ENCODE data around the gene CTDSPL.

The CTDSPL gene

DNA sequence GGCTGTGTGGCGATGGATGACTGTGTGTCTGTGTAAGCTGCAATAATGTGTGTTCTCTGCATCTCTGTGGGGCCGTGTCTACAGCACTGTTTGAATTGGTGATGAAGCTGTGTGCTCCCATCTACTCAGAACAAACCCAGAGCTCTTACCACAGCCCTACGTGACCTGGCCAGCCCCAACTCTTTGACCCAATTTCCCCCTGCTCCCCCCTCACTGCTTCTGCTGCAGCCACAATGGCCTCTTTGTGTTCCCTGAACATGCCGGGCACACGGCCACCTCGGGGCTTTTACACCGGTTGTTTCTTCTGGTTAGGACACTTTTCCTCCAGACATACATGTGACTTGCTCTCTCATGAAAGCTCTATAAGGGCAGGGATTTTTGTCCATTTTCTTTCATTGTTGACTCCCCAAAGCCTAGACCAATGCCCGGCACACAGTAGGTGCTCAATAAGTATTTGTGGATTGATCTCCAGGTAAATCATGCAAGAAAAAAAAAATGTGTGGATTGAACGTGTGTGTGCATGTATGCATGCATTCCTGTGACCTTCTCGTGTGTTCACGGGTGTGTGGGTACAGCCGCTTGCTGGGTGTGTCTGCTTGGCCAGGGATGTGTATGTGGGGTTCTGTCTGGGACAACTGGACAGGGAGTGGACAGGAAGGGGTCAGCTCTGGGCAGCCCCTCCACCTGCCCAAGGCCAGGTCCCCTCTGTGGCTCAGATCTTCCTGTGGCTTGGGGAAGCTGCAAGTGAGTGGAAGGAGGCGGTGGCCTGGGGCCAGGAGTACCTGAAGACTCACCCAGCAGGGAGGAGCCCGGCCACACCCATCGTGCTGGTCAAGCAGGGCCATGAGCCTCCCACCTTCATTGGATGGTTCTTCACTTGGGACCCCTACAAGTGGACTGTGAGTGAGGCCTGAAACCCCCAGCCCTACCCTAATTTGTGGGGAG is 143.7 kb downstream of the CTDSPL start:
- DNase-seq = no peak

DNA sequence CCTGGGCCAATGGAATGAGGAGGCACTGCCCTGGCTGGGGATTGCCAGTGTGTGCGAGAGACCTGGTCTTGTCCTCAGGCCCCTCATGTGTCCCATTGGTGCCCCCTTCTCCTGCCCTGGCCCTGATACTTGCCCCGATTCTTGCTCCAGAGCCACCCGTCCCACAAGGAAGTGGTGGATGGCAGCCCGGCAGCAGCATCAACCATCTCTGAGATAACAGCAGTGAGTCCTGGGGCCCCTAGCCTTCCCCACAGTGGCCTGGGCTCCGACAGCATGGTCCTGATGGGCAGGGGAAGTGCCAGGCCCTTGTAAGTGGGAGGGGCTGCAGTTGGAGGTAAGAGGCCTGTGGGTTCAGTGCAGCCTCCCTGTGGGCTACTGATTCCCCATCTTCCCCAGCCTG is 144.4 kb downstream of the CTDSPL start:
- no peak for DNase-seq

DNA sequence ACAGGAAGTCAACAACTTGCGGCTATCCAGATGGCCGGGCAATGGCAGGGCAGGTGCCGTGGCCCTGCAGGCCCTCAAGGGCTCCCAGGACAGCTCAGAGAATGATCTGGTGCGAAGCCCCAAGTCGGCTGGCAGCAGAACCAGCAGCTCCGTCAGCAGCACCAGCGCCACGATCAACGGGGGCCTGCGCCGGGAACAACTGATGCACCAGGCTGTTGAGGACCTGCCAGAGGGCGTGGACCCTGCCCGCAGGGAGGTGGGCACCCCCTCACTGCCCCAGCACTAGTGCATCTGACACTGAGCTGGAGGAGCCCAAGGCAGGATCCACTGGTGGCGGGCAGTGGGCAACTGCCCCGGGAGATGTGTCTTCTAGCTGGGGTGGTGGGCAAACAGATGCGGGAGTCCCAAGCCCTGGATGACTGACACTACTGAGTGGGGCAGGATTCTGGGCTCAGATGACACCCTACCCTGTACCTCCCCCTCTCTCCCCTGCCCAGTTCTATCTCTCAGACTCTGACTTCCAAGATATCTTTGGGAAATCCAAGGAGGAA is 144.8 kb downstream of the CTDSPL start:
- DNase-seq = no peak

DNA sequence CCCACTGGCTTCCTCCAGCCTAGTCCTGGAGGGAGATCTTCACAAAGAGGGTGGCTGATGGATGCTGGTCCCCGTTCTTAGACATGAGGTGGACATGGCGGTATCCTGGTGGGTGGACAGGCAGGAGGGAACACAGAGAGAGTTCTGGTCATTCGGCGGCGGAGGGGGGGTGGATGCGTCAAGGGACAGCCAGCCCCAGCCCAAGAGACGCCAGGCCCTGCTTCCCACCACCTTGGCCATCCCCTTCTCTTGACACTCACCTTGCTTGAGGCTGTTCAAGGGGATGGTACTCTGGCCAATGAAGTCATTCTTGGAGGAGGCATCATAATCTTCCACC is 146.0 kb downstream of the CTDSPL start:
- DNase-seq = no peak

DNA sequence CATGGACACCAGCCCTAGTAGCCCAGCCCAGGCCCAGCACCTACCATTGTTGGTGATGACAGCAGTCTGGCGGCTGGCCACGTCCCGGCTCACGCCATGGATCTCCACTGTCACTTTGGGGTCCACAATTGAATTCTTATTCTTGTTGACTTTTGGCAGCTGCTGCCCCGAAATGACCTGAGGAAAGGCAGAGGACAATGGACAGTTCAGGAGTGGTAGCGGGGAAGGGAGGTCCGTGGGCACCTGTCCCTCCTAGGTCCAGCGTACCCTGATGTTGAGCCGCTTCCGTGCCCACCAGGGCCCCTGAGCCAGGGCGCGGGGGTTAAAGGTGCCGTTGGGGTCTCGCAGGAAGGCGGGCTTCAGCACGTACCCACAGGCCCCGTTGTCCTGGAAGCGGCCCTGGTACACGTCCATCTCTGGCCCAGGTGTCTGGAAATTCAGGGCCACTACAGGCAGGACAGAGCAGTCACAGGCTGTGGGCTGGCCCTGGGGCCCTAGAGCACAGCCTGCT is 146.6 kb downstream of the CTDSPL start:
- no peak for DNase-seq

DNA sequence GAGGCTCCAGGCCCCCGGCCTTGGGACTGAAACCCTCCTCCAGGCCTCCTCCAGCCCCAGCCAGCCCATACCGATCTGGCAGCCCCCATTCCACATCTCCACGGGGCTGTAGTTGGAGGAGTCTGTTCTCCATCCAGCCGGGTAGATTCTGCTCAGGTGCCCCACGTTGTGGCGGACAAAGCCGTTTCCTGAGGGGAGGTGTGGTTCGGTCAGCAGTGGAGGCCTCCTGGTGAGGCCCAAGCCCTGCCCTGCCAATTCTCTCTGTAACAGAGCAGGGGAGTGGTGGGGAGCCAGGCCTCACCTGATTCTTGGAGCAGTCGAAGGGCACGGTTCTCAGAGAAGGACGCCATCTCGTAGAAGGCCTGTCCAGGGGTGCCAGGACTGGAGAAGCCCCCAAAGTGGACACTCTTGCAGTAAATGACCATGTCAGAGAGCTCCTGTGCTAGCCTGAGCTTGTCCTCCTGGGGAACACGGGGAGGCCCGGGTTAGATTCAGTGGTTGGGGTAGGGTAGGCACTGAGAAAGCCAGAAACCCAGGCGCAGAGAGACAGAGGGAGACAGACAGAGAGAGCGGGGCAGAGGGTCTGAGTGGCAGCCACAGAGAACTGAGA is 147.4 kb downstream of the CTDSPL start:
- no peak for DNase-seq

DNA sequence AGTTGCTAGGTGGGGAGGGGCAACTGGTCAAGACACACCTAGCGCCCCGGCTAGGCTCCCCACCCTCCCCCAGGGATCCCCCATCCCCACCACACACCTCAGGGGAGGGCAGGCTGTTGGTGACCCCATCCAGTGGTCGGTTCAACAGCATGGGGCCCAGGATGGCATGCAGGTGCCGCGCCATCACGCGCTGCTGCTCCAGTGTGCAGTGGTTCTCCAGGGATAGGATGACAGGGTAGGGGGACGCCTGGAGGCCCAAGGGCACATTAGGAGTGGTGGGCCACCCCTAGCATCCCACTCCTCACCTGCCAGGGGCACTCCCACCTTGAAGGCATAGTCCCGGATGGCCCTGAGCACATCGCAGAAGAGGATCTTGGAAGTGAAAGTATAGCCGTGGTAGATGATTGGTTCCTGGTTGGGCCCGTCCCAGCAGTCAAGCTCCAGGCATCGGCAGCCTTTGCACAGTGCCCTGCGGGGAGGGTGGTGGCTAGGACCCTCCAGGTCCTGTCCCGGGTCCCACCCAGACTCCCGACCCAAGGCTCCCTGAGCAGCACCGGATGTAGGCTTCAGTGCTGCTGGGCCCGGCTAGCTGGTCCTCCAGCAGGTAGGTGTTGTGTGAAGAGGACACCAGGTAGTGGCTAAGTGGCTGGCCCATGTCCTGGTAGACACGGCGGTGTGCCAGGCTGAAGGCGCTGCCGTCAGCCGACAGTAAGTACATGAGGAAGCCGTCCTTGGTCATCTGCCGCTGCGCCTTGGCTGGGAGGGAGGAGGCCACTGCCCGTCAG is 148.3 kb downstream of the CTDSPL start:
- no peak for DNase-seq

DNA sequence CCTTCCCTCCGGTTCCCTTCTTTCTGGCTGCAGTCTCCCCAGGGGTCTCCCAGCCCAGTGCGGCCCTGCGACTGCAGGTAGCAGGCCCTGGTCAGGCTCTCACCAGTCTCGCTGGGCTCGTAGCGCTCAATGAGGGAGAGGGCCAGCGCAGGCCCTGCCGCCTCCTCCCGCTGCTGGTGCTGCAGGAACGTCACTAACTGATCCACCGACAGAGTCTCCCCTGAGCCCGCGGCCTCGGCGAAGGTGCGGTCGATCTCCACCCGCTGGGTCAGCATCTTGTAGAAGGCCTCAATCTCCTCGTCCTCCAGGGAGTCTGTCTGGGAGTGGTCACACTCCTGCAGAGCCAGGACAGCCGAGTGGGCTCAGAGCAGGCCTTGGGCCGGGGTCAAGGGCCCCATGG is 149.4 kb downstream of the CTDSPL start:
- DNase-seq = no peak

DNA sequence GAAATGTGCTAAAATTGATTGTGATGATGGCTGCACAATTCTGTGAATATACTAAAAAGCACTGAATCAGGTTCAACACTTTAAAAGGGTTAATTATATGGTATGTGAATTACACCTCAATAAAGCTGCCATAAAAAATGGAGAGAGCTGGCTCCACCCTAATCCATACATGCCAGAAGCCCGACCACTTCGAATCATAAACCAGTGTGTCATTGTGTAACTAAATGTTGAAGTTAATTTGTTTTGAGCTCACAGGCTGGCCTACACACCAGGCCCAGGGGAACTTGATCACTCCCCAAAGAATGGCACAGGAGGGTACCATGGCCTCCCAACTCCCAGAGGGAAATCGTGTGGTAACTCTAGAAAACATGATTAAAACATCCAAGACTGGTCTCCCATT is 153.8 kb downstream of the CTDSPL start:
- no peak for DNase-seq

DNA sequence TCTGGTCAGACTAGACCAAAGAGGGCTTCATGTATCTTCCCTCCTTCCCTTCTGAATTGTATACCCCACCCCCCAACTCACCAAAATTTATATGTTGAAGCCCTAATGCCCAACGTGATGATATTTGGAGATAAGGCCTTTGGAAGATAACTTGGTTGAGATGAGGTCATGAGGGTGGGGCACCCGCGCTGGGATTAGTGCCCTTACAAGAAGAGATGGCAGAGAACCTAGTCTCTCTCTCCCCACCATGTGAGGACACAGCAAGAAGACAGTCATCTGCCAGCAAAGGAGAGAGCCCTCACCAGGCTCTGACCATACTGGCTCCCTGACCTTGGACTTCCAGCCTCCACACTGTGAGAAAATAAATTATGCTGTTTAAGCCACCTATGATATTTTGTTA is 154.3 kb downstream of the CTDSPL start:
- DNase-seq = no peak

DNA sequence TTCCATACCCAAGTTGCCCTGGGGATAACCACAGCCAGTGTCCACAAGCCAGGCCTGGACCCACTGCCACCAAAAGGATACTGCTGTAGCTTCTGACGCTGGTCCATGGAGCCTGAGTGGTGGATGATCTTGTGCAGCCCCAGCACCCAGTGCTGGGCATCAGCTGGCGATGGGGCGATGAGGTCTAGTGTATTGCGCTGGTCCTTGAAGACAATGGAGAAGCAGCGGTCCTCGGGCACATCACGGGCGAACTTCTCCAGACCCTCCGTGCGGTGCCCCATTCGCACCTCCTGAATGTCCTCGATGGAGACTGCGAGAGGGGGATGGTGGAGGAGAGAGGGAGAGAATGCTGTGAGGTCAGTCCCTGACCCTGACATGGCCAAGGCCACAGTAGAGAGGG is 154.7 kb downstream of the CTDSPL start:
- no peak for DNase-seq

DNA sequence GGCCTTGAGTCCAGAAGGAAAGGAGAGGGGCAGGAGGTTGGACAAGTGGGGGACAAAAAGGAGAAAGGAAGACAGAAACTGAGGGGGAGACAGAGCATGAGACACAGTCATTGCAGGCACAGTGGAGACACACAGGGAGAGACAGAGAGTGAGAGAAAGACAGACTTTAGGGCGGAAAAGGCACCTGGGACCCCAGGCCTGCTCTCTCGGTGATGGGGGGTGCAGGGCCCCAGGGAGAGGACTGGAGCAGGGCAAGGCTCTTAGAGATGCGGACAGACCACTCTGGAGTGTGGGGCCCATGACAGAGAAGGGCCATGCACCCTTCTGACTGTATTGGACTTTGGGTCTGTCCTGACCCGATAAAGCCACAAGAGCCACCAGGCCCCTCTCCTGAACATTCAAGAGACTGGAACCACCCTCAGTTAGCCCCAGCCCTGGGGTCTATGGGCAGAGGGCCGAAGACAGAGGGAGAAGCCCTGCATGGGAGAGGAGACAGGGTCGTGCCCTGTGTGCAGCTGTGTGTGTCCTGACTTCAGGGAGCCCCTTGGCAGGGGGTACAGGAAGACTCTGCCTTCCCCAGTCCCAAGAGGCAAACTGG is 155.3 kb downstream of the CTDSPL start:
- DNase-seq = no peak

DNA sequence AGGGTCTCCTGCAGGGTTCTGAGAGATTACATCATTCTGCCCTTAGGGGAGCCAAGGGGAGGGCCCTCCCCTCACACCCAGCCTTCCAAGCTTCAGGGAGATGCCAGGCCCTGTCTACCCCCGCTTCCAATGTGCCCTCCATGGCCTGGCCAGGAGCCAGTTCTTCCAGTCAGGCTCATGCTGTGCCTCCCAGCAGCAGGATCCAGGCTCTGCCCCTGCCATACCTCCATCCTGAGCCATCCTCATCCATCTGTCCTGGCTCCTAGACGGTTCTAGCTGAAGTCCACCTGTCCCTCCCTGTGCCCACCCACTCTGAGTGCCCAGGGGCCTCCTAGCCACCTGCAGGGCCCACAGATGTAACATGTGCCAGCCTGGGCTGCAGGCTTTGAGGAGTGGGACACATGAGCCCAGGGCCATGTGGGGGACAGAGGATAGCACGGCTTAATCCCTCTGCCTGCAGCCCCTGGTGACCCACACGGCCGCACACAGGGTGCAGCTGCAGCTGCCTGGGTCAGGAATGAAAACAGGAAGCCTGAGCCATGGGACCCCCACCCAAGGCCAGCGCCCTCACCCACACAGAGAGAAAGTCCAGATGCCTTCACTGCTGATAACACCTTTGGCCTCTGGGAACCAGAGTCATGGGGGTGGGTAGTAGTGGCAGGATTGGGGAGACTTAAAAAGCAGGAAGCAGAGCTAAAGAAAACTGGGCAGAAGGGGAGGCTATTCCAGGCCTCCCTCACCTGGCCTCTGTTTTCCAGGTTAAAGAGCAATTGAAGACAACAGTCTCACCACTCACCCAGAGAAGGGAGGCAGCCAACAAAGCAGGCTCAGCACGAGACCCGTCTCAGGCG is 156.0 kb downstream of the CTDSPL start:
- DNase-seq = no peak

DNA sequence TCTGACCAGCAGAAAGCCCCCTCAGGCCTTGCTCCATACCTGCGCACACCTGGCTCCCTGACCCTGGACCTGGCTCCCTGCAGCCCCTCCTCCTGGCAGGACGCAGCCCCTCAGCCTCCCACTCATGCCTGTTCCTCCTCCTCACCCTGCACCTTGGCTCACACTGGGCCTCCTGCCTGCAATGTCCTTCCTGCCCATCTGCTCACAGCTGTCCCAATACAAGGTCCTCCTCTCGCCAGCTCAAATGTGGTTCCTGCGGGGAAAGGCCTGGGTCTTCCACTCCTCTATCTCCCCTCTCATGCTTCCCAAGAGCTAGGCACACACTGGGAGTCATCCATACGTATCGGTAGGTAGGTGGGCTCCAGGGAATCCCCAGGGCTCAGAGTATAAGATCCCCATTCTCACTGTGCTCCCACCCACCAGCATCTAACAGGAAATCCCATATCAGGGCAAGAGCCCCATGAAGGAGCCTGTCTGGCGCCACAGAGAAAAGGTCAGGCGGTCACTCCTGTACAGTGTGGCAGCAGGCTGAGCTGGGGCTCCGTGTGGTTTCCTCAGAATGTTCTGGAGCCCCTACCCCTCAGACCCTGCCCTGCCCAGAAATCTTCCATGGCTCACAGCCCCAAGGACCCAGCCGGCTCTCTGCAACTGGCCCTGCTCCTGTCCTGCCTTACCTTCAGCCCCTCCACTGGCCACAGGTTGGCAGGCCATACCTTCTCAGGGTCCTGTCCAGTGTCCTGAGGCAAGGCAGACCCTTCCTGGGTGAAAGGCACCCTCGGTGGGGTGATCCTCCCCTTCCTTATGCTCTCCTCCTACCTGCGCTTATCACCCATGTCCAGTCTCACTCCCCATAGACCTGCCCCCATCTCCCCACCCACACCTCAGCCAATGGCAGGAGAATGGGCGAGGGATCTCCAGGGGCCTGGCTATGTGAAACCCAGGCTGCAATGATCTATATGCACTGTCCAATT is 156.9 kb downstream of the CTDSPL start:
- DNase-seq = no peak

DNA sequence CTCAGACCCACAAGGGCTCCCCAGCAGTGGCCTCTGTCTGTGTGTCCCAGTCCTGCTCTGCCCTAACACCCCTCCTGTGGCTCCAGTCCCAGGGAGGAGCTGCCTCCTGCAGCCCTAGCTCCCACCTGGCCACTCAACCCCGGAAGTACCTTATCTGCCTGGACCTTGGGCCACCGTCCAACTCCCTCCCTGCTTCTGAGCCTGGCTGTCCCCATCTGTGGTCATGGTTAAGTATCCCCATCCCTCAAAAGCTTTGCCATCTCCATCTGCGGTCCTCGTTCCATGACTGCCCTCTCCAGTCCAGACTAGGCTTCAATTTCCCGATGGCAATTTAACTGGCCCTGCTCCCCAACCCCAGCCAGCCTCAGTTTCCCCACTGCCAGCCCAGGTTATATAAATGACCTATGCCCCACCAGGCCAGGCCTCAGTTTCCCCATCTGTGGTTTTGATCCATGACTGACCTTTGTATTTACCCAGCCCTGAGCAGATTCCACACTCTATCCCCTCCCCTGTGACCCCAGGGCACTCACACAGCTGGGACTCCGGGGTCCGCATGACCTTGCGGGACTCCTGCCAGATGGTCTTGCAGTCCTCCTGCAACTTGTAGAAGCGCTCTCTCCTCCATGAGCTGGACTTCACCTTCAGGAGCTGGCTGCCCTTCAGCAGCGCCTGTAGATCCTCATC is 158.1 kb downstream of the CTDSPL start:
- no peak for DNase-seq

DNA sequence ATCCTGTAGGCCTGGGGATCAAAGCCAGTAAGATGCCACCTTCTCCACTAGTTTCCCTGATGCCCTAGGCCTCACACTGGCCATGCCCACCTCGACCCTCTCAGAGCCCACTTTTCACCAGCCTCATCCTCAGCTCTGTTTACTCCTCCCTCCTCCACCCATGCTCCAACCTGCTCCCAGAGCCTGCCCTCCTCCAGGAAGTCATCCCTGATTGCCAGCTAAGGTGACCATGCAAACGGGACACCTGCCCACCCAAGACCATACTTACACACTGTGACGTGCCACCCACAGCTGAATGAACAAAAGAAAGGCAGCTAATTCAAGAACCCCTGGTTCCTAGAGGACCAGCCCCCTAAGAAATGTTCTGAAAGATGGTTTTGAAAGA is 158.7 kb downstream of the CTDSPL start:
- no peak for DNase-seq

DNA sequence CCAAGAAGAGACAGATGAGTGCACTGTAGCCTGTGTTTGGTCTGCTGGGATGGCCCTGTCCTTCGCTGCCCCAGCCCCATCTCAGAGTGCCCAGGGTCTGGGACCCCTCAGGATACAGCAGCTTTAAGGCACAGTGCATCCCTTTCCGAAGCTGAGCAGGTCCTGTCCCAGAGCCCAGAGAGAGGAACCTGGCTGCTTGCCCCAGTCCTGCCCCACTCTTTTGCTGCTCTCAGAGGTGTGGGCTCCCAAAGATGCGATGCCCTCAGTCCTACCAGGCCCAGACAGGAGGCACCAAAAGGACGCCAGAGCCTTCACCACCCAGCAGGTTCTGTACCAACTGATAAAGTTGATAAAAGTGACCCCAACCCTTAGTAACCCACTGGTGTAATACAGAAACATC is 159.5 kb downstream of the CTDSPL start:
- no peak for DNase-seq

DNA sequence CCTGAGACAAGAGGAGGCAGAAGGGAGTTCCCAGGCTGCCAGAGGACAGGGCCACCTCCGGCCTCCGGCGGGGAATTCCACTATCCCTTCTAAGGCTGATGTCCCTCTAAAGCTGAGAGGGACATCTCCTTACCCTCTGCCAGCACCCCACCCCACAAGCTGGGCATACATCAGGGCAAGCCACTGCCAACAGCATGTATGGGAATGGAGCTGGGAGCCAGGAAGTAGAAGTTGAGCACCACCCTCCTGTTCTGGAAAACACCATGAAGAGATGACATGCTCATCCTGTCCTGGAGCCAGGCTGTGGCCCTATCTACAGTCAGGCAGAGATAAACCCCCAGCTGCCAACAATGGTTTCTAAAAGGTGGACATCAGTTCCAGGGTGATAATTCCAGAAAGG is 160.6 kb downstream of the CTDSPL start:
- no peak for DNase-seq

DNA sequence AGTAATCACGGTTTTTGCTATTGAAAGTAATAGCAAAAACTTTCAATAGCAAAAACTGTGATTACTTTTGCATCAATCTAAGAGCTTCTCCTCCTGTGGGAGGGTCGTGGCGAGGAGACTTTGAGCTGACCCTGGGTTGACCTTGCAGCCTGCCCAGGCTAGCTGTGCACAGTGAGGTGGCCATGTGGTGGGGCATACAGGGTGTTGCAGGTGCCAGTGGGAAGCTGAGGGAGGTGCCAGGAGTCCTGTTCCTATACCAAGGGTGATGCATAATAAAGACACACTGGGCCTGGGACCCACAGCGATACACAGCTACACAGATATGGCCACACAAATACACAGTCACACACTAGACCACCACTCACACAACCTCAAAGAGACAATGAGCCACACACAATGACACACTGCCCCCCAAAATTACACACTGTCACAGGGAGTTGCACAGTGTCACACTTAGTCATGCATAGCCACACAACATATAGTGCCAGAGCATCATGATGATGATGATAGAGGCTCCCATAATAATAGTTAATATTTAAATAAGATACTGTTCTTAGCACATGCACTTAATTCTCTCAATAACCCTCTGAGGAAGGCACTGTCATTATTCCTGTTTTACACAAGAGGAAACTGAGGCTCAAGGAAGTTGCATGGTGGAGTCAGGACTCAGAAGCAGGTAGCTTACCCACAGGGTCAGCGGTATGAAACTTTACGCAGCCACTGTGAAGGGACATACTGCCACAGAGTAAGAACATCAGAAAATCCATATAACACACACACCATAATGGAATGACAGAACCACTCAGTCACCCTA is 161.4 kb downstream of the CTDSPL start:
- no peak for DNase-seq

Measured in hematopoietic multipotent progenitor cell treated with erythropoietin and hydrocortisone succinate and interleukin-3 and kit ligand, for 4 days (in vitro differentiated cells).